DND-41 (cell line): ENCODE data around the gene SLC6A1.

ENCODE experiments used
- EZH2 ChIP-seq: IDR thresholded peaks from 3 replicates; pipeline ENCODE4 v1.6.1; 2012; ENCODE audit warnings: borderline replicate concordance, low read depth, mild to moderate bottlenecking, moderate library complexity, low read length, inconsistent platforms; ENCODE audit not compliant: severe bottlenecking
- TF ChIP-seq, protein P1 (sequence below): IDR thresholded peaks from 2 replicates; pipeline ENCODE4 v1.5.1; 2012; ENCODE audit warnings: borderline replicate concordance, low read length, moderate library complexity, mild to moderate bottlenecking; ENCODE audit not compliant: poor library complexity, severe bottlenecking; ENCODE audit errors: extremely low read depth

DNA sequence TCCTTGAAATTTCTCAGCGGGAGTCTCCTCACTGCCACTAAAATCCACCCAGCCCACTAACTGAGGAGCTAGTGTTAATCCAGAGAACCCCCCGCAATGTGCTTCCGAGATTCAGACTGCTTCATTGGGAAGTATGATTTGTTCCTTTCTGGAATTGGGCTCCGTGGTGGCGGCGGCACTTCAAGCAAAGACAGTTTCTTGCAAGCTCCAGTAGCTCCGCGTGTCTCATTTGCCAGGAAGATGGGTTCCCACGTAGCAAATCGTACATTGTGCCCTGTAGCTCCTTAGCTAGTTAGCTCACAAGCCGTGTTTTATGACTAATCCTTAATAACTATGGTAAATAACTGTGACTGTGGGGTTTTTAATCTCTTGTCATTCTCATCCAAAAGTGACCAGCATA, 45.4 kb downstream of the SLC6A1 start:
- TF ChIP-seq, protein P1, sequence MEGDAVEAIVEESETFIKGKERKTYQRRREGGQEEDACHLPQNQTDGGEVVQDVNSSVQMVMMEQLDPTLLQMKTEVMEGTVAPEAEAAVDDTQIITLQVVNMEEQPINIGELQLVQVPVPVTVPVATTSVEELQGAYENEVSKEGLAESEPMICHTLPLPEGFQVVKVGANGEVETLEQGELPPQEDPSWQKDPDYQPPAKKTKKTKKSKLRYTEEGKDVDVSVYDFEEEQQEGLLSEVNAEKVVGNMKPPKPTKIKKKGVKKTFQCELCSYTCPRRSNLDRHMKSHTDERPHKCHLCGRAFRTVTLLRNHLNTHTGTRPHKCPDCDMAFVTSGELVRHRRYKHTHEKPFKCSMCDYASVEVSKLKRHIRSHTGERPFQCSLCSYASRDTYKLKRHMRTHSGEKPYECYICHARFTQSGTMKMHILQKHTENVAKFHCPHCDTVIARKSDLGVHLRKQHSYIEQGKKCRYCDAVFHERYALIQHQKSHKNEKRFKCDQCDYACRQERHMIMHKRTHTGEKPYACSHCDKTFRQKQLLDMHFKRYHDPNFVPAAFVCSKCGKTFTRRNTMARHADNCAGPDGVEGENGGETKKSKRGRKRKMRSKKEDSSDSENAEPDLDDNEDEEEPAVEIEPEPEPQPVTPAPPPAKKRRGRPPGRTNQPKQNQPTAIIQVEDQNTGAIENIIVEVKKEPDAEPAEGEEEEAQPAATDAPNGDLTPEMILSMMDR = no peak
- TF ChIP-seq EZH2 = no peak
